Upper lobe of left lung (tissue), 4 donors: ENCODE data around the gene ME3.

Experiments
- CTCF ChIP-seq, 6 experiments: fragments of 450-650 bp in 4 of 6; fragments of 200-600 bp in 2 of 6; sonication (generic) in 2 of 6; IDR thresholded peaks; one replicate each; pipeline ENCODE4 v1.5.1; 2016 to 2019; ENCODE audit warnings: antibody characterized with exemption in 6 of 6
- EP300 ChIP-seq, 4 donors: sonication (generic); formaldehyde crosslinking; IDR thresholded peaks; one replicate each; pipeline ENCODE4 v1.5.1; 2017; ENCODE audit warnings: antibody characterized with exemption in 4 of 4, control low read depth in 2 of 4
- POLR2A ChIP-seq, 4 donors: fragments of 450-650 bp; IDR thresholded peaks; one replicate each; pipeline ENCODE4 v1.5.1; 2016 to 2017; ENCODE audit warnings: antibody characterized with exemption in 4 of 4, mild to moderate bottlenecking in 2 of 4

- TF ChIP-seq EP300 (IDR thresholded peaks at IDR 0.05): no peak
- TF ChIP-seq POLR2A (IDR thresholded peaks at IDR 0.05): no peak
- no peak for TF ChIP-seq CTCF (IDR thresholded peaks at IDR 0.05)
Measured at GRCh38 chr11:86477495-86478155, 194.8 kb downstream of the ME3 start.
